ENCODE results near the gene TBC1D5.

TBC1D5 gene

GRCh38 chr3:17640466-17640865 lies 102.0 kb downstream of the TBC1D5 start:
- TF ChIP-seq POLR2AphosphoS5 (IDR thresholded peaks at IDR 0.05; ENCODE audit: low read depth, low read length) (no peak), TAF1 (IDR thresholded peaks at IDR 0.05; ENCODE audit: borderline replicate concordance, insufficient read depth, low read length) (no peak), FOXP2 (optimal IDR thresholded peaks at IDR 0.05; ENCODE audit: borderline replicate concordance, extremely low read depth, extremely low read length, insufficient read depth) (no peak), REST (IDR thresholded peaks at IDR 0.05; ENCODE audit: insufficient read depth in 1 of 2, low read depth in 2 of 2, low read length in 2 of 2) (no peak), SIN3A (IDR thresholded peaks at IDR 0.05; ENCODE audit: borderline replicate concordance, insufficient read depth, low read length) (no peak)

- TF ChIP-seq REST (IDR thresholded peaks at IDR 0.05; ENCODE audit: insufficient read depth in 1 of 2, low read depth in 2 of 2, low read length in 2 of 2) = no peak
- no peak for TF ChIP-seq POLR2AphosphoS5 (IDR thresholded peaks at IDR 0.05; ENCODE audit: low read depth, low read length)
- TF ChIP-seq TAF1 (IDR thresholded peaks at IDR 0.05; ENCODE audit: borderline replicate concordance, insufficient read depth, low read length) = no peak
- no peak for TF ChIP-seq SIN3A (IDR thresholded peaks at IDR 0.05; ENCODE audit: borderline replicate concordance, insufficient read depth, low read length)
- no peak for TF ChIP-seq FOXP2 (optimal IDR thresholded peaks at IDR 0.05; ENCODE audit: borderline replicate concordance, extremely low read depth, extremely low read length, insufficient read depth)
Measured at GRCh38 chr3:17639765-17640164, 102.7 kb downstream of the TBC1D5 start.

GRCh38 chr3:17639257-17639656 lies 103.2 kb downstream of the TBC1D5 start:
- no peak for TF ChIP-seq POLR2AphosphoS5 (IDR thresholded peaks at IDR 0.05; ENCODE audit: low read depth, low read length)
- TF ChIP-seq REST (IDR thresholded peaks at IDR 0.05; ENCODE audit: insufficient read depth in 1 of 2, low read depth in 2 of 2, low read length in 2 of 2) = no peak
- no peak for TF ChIP-seq FOXP2 (optimal IDR thresholded peaks at IDR 0.05; ENCODE audit: borderline replicate concordance, extremely low read depth, extremely low read length, insufficient read depth)
- TF ChIP-seq TAF1 (IDR thresholded peaks at IDR 0.05; ENCODE audit: borderline replicate concordance, insufficient read depth, low read length) = no peak
- TF ChIP-seq SIN3A (IDR thresholded peaks at IDR 0.05; ENCODE audit: borderline replicate concordance, insufficient read depth, low read length) = no peak

GRCh38 chr3:17638356-17638755 lies 104.1 kb downstream of the TBC1D5 start:
- TF ChIP-seq SIN3A (IDR thresholded peaks at IDR 0.05; ENCODE audit: borderline replicate concordance, insufficient read depth, low read length) (no peak), TAF1 (IDR thresholded peaks at IDR 0.05; ENCODE audit: borderline replicate concordance, insufficient read depth, low read length) (no peak), POLR2AphosphoS5 (IDR thresholded peaks at IDR 0.05; ENCODE audit: low read depth, low read length) (no peak), REST (IDR thresholded peaks at IDR 0.05; ENCODE audit: insufficient read depth in 1 of 2, low read depth in 2 of 2, low read length in 2 of 2) (no peak), FOXP2 (optimal IDR thresholded peaks at IDR 0.05; ENCODE audit: borderline replicate concordance, extremely low read depth, extremely low read length, insufficient read depth) (no peak)

- TF ChIP-seq FOXP2 (optimal IDR thresholded peaks at IDR 0.05; ENCODE audit: borderline replicate concordance, extremely low read depth, extremely low read length, insufficient read depth) (no peak), REST (IDR thresholded peaks at IDR 0.05; ENCODE audit: insufficient read depth in 1 of 2, low read depth in 2 of 2, low read length in 2 of 2) (no peak), TAF1 (IDR thresholded peaks at IDR 0.05; ENCODE audit: borderline replicate concordance, insufficient read depth, low read length) (no peak), SIN3A (IDR thresholded peaks at IDR 0.05; ENCODE audit: borderline replicate concordance, insufficient read depth, low read length) (no peak), POLR2AphosphoS5 (IDR thresholded peaks at IDR 0.05; ENCODE audit: low read depth, low read length) (no peak)
Measured at GRCh38 chr3:17634964-17635363, 107.5 kb downstream of the TBC1D5 start.

Measured in PFSK-1 (cell line).